GM19025 (cell line): ENCODE measurements around the gene CUL5.
"Not testable (repeated sequence)": the region's sequence is repeated elsewhere in the genome, so short reads cannot be mapped to it uniquely, and the experiment has no call there.

Source experiments
- ATAC-seq: cut with Tn5 transposase; IDR thresholded peaks from one replicate; pipeline ENCODE4 v1.9.1; 2021; ENCODE audit warnings: mild to moderate bottlenecking, low read depth, moderate library complexity; ENCODE audit not compliant: unreplicated experiment

The CUL5 gene

DNA sequence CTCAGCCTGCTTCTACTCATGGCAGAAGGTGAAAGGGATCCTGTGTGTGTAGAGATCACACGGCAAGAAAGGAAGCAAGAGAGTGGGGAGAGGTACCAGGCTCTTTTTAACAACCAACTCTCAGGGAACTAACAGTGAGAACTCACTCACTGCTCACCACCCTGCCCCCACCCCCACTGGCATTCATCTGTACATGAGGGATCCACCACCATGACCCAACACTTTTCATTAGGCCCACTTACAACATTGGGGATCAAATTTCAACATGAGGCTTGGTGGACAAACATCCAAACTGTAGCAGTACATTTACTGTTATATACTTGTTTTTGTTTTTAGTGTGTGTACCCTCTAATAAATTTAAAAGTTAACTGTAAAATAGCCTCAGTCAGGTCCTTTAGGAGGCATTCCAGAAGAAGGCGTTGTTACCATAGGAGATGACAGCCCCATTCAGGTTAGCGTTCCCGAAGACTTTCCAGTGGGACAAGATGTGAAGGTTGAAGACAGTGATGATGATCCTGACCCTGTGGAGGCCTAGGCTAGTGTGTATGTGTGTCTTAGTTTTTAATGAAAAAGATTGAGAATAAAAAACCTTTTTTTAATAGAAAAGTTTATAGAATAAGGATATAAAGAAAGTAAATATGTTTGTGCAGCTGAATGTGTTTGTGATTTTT lies 11.3 kb downstream of the CUL5 start:
- ATAC-seq, result no peak

DNA sequence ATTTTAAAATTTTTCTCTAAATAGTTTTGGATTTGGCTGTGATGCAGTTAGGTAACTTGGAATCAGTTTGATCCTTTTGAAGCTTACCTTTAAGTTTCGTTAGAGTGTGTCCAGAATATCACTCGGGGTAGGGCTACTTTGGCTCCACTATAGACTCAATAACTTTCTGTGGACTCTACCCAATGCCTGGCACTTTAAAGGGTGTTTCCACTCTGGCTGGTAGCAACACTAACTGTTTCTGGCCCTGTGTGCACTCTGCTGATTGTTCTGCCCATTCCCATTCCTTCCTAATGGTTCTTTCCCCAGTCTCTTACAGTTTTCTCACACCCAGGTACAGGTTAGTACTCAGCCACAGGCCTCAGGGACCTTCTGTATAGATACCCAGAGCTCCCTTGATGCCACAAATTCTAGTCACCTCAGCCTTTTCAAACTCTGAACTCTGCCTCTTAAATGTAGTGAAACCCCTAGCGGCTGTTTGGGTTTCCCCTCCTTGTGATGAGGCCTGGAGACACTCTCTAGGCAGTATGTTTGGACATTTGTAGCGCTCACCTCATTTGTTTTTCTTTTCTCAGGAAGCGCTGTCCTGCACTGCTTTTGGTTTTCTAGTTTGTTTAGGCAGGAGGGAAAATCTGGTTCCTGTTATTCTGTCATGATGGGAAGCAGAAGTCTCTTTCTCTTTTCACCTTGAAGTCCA lies 16.8 kb downstream of the CUL5 start:
- peak; percentile 97 for ATAC-seq

DNA sequence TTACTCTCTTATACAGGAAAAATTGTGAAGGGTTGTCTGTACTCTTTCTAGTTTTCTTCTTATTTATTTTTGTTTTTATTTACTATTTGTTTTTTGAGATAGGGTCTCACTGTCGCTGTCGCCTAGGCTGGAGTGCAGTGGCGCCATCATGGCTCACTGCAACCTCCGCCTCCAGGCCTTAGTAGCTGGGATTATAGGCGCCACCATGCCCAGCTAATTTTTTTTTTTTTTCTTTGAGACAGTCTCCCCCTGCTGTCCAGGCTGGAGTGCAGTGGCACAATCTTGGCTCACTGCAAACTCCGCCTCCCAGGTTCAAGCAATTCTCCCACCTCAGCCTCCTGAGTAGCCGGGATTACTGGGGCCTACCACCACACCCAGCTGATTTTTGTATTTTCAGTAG lies 18.4 kb downstream of the CUL5 start:
- ATAC-seq, result no peak

DNA sequence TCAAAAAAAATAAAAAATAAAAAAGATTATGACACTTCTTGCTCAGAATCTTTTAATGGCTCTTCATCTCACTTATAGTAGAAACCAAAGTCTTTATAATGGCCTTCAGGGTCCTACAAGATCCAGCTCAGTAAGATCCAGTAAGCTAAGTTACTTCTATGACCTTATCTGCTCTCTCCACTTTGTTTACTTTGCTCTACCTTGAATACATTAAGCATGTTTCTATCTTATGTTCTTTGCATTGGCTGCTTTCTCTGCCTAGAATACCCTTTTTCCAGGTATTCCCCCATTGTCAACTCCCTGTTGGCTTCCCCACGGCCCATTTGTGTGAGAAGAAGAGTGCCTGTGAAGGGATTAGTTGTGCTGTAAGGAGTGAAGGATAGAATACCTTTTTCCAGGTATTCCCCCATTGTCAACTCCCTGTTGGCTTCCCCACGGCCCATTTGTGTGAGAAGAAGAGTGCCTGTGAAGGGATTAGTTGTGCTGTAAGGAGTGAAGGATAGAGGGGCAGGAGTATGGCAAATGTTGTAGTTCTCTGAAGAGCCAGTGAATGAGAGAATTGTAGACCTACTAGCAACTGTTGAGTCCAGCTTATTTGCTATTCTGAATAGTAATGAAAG lies 20.2 kb downstream of the CUL5 start:
- ATAC-seq, result not testable (repeated sequence)

DNA sequence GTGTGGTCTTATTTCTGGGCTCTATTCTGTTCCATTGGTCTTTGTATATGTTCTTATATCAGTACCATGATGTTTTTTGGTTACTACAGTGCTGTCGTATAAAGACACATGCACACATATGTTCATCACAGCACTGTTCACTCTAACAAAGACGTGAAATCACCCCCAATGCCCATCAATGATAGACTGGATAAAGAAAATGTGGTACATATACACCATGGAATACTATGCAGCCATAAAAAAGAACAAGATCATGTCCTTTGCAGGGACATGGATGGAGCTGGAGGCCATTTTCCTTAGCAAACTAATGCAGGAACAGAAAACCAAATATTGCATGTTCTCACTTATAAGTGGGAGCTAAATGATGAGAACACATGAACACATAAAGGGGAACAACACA lies 22.9 kb downstream of the CUL5 start:
- not testable (repeated sequence) for ATAC-seq

DNA sequence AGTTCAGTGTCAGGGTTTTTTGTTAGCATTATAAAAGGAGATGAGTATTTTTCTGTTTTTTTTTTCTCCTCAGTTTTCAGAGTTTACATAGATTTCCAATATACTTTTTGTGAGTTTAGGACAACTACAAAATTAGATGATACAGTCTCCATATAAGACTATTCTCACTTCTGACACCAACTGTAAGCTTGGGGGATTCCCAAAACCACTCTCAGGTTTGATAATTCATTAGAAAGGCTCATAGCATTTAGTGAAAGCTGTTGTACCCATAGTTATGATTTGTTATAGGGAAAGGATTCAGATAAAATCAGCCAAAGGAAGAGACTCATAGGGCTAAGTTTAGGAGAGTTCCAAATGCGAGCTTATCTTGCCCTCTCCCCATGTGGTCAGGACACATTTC lies 24.1 kb downstream of the CUL5 start:
- no peak for ATAC-seq

DNA sequence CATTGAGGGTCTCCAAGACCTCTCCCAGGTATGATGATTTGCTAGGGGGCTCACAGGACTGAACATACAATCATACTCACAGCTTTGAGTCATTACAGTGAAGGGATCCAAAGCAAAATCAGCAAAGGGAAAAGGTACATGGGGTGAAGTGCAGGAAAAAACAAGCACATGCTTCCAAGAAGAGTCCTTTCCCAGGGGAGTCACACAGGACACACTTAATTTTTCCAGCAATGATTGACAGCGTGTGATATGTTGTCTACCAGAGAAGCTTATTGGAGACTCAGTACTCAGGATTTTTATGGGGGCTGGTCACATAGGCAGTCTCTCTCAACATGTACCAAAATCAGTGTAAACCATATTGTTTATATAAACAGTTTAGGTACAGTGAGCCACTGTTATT lies 25.3 kb downstream of the CUL5 start:
- ATAC-seq, result no peak

DNA sequence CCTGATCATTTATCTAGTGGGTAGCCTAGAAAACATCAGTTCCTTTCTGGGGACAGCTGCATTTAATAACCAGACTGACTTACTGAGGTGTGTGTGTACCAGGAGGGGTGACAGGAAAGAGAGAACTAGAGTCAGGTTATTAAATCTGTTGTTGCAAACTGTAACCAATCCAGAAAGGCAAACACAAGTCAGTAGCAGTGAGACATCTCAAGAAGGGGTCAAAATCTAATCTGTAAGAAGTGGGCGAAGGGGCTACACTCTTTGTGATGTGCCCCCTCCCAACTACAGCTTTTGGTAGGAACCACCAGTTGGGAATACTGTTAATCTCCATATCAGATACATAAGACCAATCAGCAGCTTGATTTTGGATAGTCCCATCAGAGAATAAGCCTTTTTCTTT lies 26.3 kb downstream of the CUL5 start:
- ATAC-seq, result no peak

DNA sequence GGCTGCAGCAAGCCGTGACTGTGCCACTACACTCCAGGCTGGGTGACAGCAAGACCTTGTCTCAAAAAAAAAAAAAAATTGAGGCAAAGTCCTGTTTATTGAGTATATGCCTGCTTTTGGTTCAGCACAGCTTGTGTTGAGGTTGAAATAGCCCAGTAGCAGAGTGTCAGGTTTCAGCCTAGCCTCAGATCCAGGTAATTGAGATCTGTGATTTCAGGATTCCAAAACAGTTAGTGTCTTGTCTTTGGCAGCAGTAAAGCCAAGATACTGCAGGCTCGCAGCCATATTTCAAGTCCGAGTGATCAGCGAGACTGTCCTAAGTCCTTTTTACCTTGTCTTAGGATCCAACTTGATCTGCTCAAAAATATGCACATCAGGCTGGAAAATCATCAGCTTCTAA lies 27.0 kb downstream of the CUL5 start:
- no peak for ATAC-seq

DNA sequence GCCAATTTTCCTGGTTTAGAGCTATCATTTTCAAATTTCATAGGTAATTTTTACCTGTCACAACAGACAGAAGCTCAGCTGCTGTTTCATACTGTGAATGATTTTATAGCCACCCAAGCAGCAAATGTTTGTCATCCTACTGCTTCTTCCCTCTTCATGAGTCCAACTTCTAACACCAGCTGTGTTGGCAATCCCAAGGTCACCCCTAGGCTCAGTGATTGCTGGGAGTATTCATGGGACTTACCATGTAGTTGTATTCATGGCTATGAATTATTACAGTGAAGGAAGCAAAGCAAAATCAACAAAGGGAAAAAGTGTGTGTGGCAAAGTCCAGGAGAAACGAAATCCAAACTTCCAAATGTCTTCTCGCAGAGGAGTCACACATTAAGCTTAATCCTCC lies 28.5 kb downstream of the CUL5 start:
- no peak for ATAC-seq

DNA sequence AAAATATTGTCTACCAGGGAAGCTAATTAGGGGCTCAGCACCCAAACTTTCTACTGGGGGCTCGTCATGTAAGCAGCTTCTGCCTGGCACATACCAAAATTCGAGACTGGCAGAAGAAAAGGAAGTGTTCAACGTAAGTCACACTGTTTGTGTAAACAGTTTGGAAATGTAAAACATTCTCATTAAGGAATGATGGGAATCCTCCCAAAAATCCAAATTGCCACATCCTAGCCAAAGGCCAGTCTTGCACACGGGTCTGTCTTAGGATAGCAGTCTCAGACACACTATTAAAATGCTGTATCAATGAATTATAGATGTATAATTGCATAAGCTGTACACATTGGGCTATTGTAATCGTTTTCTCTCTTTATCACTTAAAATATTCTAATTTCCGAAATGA lies 28.9 kb downstream of the CUL5 start:
- ATAC-seq, result no peak

DNA sequence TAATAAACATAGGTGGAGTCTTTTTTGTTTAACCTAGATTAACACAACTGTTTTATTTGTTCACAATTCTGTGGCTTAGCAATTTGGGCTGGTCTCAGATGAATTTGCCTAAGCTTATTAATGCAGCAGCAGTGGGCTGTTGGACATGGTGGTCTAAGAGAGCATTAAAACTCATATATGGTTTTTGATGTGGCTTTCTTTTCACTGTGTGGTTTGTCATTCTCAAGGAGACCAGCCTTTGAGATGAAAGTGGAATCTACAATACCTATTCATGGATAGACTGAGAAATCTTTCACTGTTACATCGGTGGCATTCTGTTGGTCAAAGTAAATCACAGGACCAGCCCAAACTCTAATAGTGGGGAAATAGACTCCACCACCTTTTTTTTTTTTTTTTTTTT lies 39.6 kb downstream of the CUL5 start:
- no peak for ATAC-seq

DNA sequence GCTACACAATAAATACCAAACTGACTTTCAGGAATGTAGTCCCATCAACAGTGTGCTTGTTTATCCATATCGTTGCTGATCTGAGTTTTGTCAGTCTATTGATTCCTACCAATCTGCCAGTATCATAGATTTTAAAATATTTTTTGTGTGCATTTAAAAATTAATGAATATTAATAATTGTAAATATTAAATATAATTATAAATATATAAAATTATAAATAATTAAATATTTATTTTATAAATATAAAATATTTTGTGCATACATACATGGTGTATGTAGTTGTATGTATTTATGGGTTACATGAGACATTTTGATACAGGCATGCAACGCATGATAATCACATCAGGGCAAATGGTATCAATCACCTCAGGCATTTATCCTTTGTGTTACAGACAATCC lies 53.6 kb downstream of the CUL5 start:
- no peak for ATAC-seq

DNA sequence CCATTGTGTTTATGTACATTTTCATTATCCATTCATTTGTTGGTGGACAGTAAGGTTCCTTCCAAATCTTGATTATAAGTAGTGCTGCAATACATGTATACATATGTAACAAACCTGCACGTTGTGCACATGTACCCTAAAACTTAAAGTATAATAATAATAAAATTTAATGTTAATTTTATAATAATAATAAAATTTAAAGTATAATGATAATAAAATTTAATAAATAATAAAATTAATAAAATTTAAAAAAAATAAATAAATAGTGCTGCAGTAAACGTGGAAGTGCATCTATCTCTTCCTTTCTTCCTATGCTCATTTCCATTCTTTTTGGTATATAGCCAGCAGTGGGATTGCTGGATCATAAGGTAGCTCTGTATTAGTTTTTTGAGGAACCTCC lies 54.7 kb downstream of the CUL5 start:
- ATAC-seq, result no peak

DNA sequence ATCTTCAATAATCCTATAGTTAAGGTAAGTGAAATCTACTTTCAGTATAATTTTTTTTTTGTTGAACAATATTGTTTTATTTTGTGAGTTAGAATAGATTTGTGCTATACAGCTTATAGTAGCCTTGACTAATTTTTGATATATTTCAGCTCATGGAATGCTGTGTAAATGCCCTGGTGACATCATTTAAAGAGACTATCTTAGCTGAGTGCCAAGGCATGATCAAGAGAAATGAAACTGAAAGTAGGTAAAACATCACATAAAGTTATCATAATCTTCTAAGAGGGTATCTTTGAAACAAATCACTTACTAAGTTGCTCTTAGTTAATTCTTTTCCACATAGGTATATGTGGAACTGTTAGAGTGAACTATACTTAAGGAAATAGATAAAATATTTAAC lies 61.2 kb downstream of the CUL5 start:
- ATAC-seq, result no peak

DNA sequence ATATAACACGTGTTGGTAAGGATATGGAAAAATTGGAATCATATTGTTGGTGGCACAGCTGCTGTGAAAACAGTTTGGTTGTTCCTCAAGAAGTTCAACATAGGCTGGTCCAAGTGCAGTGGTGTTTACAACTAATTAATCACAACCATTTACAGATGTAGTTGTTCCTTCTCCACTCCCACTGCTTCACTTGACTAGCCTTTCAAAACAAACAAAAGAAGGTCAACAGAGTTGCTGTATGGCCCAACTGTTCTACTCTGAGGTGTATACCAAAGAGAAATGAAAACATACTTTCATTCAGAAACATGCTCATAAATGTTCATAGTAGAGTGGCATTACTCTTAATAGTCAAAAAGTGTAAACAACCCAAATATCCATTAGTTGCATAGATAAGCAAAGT lies 76.1 kb downstream of the CUL5 start:
- no peak for ATAC-seq

DNA sequence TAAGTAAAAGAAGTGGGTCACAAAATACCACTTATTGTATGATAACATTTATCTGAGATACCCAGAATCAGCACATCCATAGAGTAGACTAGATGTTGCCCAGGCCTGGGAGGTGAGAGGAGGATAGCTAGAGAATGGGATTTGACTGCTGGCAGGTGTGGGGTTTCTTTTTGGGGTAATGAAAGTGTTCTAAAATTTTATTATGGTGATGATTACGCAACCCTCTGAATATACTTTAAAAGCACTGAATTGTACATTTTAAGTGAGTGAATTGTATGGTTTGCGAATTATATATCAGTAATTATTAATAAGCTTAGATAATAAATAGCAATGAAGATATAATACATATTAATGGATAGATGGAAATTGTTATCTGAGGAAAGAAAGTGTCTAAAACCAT lies 77.0 kb downstream of the CUL5 start:
- no peak for ATAC-seq

DNA sequence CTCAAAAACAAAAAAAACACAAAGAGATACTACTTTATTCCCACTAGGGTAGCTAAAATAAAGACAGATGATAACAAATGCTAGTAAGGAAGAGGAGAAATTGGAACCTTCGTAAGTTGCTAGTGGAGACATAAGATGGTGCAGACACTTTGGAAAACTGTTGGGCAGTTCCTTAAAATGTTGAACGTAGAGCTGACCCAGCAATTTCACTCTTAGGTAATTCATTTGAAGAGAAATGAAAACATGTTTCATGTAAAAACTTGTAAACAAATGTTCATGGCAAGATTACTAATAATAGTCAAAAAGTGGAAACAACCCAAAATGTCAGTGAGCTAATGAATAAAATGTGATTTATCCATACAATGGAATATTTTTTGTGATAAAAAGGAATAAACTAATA lies 83.4 kb downstream of the CUL5 start:
- no peak for ATAC-seq

DNA sequence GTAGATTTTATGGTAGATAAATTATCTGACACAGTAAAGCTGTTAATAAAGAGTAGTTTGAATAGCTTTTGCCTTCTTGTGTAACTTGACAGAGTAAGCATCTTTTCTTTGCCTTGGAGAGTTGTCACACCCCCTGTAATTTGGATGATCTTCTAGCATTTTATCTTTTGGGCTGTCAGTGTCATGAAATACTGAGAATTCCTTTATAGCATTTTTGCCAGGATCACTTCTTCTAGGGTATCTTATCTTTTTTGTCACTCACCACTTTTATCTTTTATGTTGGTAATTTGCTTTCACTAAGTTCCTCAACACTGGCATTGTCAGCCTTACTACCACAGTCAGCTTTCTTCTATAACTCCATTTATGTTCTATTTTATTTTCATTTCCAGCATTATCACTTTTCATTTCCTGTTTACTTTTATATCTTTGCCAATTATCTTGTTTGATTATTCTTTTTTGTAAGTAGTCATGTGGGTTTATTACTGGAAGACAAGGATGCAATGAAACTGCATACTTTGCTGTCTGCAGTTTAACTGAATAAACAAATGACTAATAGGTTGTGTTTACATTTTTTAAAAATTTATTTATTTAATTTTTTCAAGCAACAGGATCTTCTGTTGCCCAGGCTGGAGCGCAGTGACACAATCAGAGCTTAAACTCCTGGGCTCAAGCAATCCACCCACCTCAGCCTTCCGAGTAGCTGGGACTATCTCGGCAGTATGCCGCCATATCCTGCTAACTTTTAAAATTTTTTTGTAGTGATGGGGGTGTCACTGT lies 84.6 kb downstream of the CUL5 start:
- ATAC-seq, result no peak

DNA sequence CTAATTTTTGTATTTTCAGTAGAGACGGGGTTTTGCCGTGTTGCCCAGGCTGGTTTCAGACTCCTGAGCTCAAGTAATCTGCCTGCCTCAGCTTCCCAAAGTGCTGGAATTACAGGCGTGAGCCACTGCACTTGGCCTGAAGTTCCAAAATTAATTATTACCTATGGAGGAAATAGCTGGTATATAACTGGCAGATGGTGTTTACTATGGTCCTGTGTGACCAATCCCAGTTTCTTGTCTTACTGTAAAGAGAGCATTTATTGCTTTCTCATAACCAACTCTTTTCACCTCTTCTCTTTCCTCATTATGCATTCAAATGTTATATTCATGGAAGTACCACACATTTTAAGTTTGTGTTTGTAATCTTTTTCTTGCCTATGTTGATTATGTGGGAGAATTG lies 88.5 kb downstream of the CUL5 start:
- ATAC-seq, result no peak

DNA sequence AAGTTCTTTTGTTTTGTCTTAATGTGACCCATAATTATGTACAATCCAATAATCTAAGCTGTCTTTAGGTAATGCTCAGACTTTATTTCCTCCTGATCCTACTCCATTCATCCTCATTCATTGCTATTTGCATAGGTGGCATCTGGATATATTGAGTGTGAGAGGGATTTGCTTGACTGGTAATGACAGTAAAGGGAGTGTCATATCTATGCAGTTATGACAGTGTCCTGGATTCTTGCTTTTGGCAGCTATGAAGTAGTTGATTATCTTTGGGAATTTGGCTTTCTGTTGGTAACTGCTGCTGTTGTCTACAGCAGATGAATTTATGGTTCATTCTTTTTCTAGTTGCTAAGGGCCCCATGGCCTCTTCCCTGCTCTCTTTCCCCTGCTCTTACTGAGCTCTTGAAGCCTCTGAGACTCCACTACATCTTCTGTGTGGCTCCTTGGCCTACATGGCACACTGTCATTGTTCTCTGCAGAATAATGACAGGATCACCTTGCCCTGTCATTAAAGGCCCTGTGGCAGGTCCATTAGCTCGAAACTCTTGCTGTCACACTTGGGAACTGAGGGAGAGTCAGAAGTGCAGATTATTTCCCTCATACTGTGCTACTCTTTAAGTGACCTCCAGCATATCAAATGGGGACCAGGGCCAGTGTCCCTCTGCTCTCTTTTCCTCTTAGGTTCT lies 92.5 kb downstream of the CUL5 start:
- ATAC-seq, result no peak
